Smooth muscle cell (in vitro differentiated cells): ENCODE measurements around the gene IRF3. TPM values are rescaled to one million over a fixed set of nuclear protein-coding genes. Genes with fewer than 3 reads are reported as not detected.
A peak's percentile ranks its signal among the peaks of the same experiment; 100 is the strongest.

Source experiments
- DNase-seq: peaks from one replicate; lab custom pipeline; 2025; ENCODE audit not compliant: unreplicated experiment; lab: John Stamatoyannopoulos, UW
- H2AFZ ChIP-seq: fragments of 200-600 bp; sonication (generic); 2 replicates; pipeline ENCODE4 v1.6.0; 2016; ENCODE audit warnings: antibody characterized with exemption, low read depth, mild to moderate bottlenecking
- H3F3A ChIP-seq: fragments of 200-600 bp; sonication (generic); 2 replicates; pipeline ENCODE4 v1.6.0; 2017; ENCODE audit warnings: antibody characterized with exemption, low read depth
- H3K27ac ChIP-seq: fragments of 200-600 bp; sonication (generic); 2 replicates; pipeline ENCODE4 v1.5.1; 2016; ENCODE audit warnings: low read depth, mild to moderate bottlenecking
- H3K27me3 ChIP-seq: fragments of 200-600 bp; sonication (generic); 2 replicates; pipeline ENCODE4 v1.6.1; 2016; ENCODE audit warnings: low read depth, mild to moderate bottlenecking
- H3K36me3 ChIP-seq: fragments of 200-600 bp; sonication (generic); 2 replicates; pipeline ENCODE4 v1.5.1; 2016; ENCODE audit warnings: low read depth
- H3K4me1 ChIP-seq: fragments of 200-600 bp; sonication (generic); 2 replicates; pipeline ENCODE4 v1.5.1; 2016; ENCODE audit warnings: low read depth
- H3K4me2 ChIP-seq: fragments of 200-600 bp; sonication (generic); 2 replicates; pipeline ENCODE4 v1.6.0; 2016; ENCODE audit warnings: mild to moderate bottlenecking
- H3K4me3 ChIP-seq: fragments of 200-600 bp; sonication (generic); 2 replicates; pipeline ENCODE4 v1.5.1; 2016; ENCODE audit warnings: mild to moderate bottlenecking
- H3K79me2 ChIP-seq: fragments of 200-600 bp; sonication (generic); 2 replicates; pipeline ENCODE4 v1.6.0; 2016; ENCODE audit warnings: low read depth, mild to moderate bottlenecking
- H3K9ac ChIP-seq: fragments of 200-600 bp; sonication (generic); 2 replicates; pipeline ENCODE4 v1.6.0; 2016; ENCODE audit warnings: low read depth
- H3K9me3 ChIP-seq: fragments of 200-600 bp; sonication (generic); replicated peaks from 2 replicates; pipeline ENCODE4 v1.5.1; 2016; ENCODE audit warnings: low read depth
- H4K20me1 ChIP-seq: fragments of 200-600 bp; sonication (generic); 2 replicates; pipeline ENCODE4 v1.6.0; 2016; ENCODE audit warnings: low read depth
- CTCF ChIP-seq: fragments of 200-600 bp; sonication (generic); IDR thresholded peaks from 2 replicates; pipeline ENCODE4 v1.5.1; 2017; ENCODE audit warnings: borderline replicate concordance, mild to moderate bottlenecking, antibody characterized with exemption; ENCODE audit not compliant: insufficient read depth, poor library complexity, severe bottlenecking
- WGBS: methylation state at CpG from one replicate; pipeline ENCODE4 v1.1.7; 2016; ENCODE audit warnings: low lambda C conversion rate; 5-methylcytosine and 5-hydroxymethylcytosine counted together
- microRNA-seq: library from miRNA; unstranded; fragments of <30 nt; microRNA quantifications from one replicate; pipeline ENCODE4, GENCODE V29; 2016; ENCODE audit warnings: borderline number of aligned reads
- polyA plus RNA-seq: library from polyadenylated mRNA; unstranded; fragments of >200 nt; fragmentation: Nextera tagmentation; extraction: Ambion mirVana; gene quantifications from 2 replicates; pipeline ENCODE4 v1.2.1, GENCODE V29; 2016
- small RNA-seq: library from RNA; depleted of rRNA; stranded (forward); fragments of <200 nt; gene quantifications from one replicate; pipeline ENCODE3, GENCODE V24; 2014
- total RNA-seq: library from RNA; depleted of rRNA; stranded (reverse); fragments of >200 nt; gene quantifications from 2 replicates; pipeline ENCODE4 v1.2.3, GENCODE V29; 2014

Gene IRF3
- total and polyA plus RNA-seq, 2 experiments from 2014 or later, result 35.1 to 45.9 TPM

GRCh38 chr19:49615861-49616260, 49.8 kb downstream of the IRF3 start:
- Histone ChIP-seq H3K9me3 (no peaks in the 10 kb centered on the region), H3K9ac (no peak overlapping the region), H3F3A (no peaks in the 10 kb centered on the region), H3K4me2 (no peak overlapping the region), H4K20me1 (peaks cover 43% of the 10 kb centered on the region), H2AFZ (no peak overlapping the region), H3K4me1 (no peaks in the 10 kb centered on the region), H3K27ac (no peak overlapping the region), H3K79me2 (peaks cover 26% of the 10 kb centered on the region), H3K36me3 (no peaks in the 10 kb centered on the region), H3K4me3 (no peak overlapping the region), H3K27me3 (no peaks in the 10 kb centered on the region)
- DNase-seq, result no peak
- 98% methylated on average over 23 of the region's 23 CpGs for WGBS
- TF ChIP-seq CTCF, result no peak

GRCh38 chr19:49614096-49614833, 51.4 kb downstream of the IRF3 start:
- H3F3A ChIP-seq, result no peaks in the 10 kb centered on the region
- no peak overlapping the region for H3K4me3 ChIP-seq
- no peaks in the 10 kb centered on the region for H3K27me3 ChIP-seq
- H3K9me3 ChIP-seq, result no peaks in the 10 kb centered on the region
- H3K4me2 ChIP-seq, result peak overlapping the region; percentile 51
- no peaks in the 10 kb centered on the region for H3K36me3 ChIP-seq
- H3K79me2 ChIP-seq, result peaks cover 41% of the 10 kb centered on the region
- peak overlapping the region; percentile 94 for H3K27ac ChIP-seq
- H2AFZ ChIP-seq, result no peak overlapping the region
- 44% methylated on average over 19 of the region's 19 CpGs for WGBS
- H4K20me1 ChIP-seq, result peaks cover 58% of the 10 kb centered on the region
- TF ChIP-seq CTCF, result peak; percentile 6
- no peaks in the 10 kb centered on the region for H3K4me1 ChIP-seq
- peak overlapping the region; percentile 54 for H3K9ac ChIP-seq
- DNase-seq, result no peak

GRCh38 chr19:49613374-49613773, 52.3 kb downstream of the IRF3 start:
- Histone ChIP-seq H3K9ac (peak overlapping the region; percentile 54), H2AFZ (no peak overlapping the region), H3K27ac (peak overlapping the region; percentile 94), H4K20me1 (peaks cover 66% of the 10 kb centered on the region), H3K27me3 (no peaks in the 10 kb centered on the region), H3K4me2 (peak overlapping the region; percentile 51), H3K9me3 (no peaks in the 10 kb centered on the region), H3K36me3 (no peaks in the 10 kb centered on the region), H3K4me1 (no peaks in the 10 kb centered on the region), H3K4me3 (no peak overlapping the region), H3K79me2 (peaks cover 50% of the 10 kb centered on the region), H3F3A (no peaks in the 10 kb centered on the region)
- no peak for DNase-seq
- TF ChIP-seq CTCF, result no peak
- WGBS, result 80% methylated on average over 4 of the region's 4 CpGs

Small RNAs within 50 kb of the gene (microRNA-seq; reads per million reads assigned to microRNA genes)
- gene MIR5088, result 4.7 reads per million

Small RNAs within 50 kb of the gene (small RNA-seq; reads per million reads assigned to genes)
- not detected for gene MIR5088

Other genes starting within 250 kb of the IRF3 start
- not detected in 2 replicates for gene PTH2, start 242.4 kb downstream of the IRF3 start, total RNA-seq
- not detected in 2 replicates for gene PTH2, start 242.4 kb downstream of the IRF3 start, polyA plus RNA-seq
- not detected in 2 replicates for gene GFY, start 240.5 kb downstream of the IRF3 start, total RNA-seq
- gene GFY, start 240.5 kb downstream of the IRF3 start, polyA plus RNA-seq, result not detected in 2 replicates
- 0.04 and 0.54 TPM in 2 replicates for gene SLC17A7, start 224.3 kb downstream of the IRF3 start, total RNA-seq
- 0.39 TPM in 1 of 2 replicates, not detected in the other for gene SLC17A7, start 224.3 kb downstream of the IRF3 start, polyA plus RNA-seq
- gene PIH1D1, start 214.0 kb downstream of the IRF3 start, total RNA-seq, result 54.7 and 77.1 TPM in 2 replicates
- 84.9 and 89.8 TPM in 2 replicates for gene PIH1D1, start 214.0 kb downstream of the IRF3 start, polyA plus RNA-seq
- 10.5 and 18.6 TPM in 2 replicates for gene ALDH16A1, start 212.6 kb downstream of the IRF3 start, total RNA-seq
- 24.6 and 24.7 TPM in 2 replicates for gene ALDH16A1, start 212.6 kb downstream of the IRF3 start, polyA plus RNA-seq
- 0.27 and 0.45 TPM in 2 replicates for gene FLT3LG, start 191.6 kb downstream of the IRF3 start, total RNA-seq
- 0.85 and 2.0 TPM in 2 replicates for gene FLT3LG, start 191.6 kb downstream of the IRF3 start, polyA plus RNA-seq
- 1,134 and 1,154 TPM in 2 replicates for gene RPL13A, start 178.2 kb downstream of the IRF3 start, total RNA-seq
- gene RPL13A, start 178.2 kb downstream of the IRF3 start, polyA plus RNA-seq, result 732 and 818 TPM in 2 replicates
- gene RPS11, start 169.4 kb downstream of the IRF3 start, total RNA-seq, result 3,115 and 3,456 TPM in 2 replicates
- 729 and 804 TPM in 2 replicates for gene RPS11, start 169.4 kb downstream of the IRF3 start, polyA plus RNA-seq
- gene FCGRT, start 153.2 kb downstream of the IRF3 start, total RNA-seq, result 58.1 and 66.1 TPM in 2 replicates
- gene FCGRT, start 153.2 kb downstream of the IRF3 start, polyA plus RNA-seq, result 127 and 135 TPM in 2 replicates
- 248 and 311 TPM in 2 replicates for gene RCN3, start 137.9 kb downstream of the IRF3 start, total RNA-seq
- gene RCN3, start 137.9 kb downstream of the IRF3 start, polyA plus RNA-seq, result 773 and 1,078 TPM in 2 replicates
- gene NOSIP, start 85.3 kb downstream of the IRF3 start, total RNA-seq, result 45.0 and 55.5 TPM in 2 replicates
- 95.7 and 134 TPM in 2 replicates for gene NOSIP, start 85.3 kb downstream of the IRF3 start, polyA plus RNA-seq
- 13.5 TPM in 1 of 2 replicates, not detected in the other for gene PRRG2, start 84.5 kb downstream of the IRF3 start, total RNA-seq
- gene PRRG2, start 84.5 kb downstream of the IRF3 start, polyA plus RNA-seq, result 0.24 and 1.0 TPM in 2 replicates
- gene PRR12, start 74.7 kb downstream of the IRF3 start, total RNA-seq, result 2.9 and 4.5 TPM in 2 replicates
- 1.7 and 3.2 TPM in 2 replicates for gene PRR12, start 74.7 kb downstream of the IRF3 start, polyA plus RNA-seq
- 82.3 and 86.5 TPM in 2 replicates for gene RRAS, start 25.7 kb downstream of the IRF3 start, total RNA-seq
- 224 and 248 TPM in 2 replicates for gene RRAS, start 25.7 kb downstream of the IRF3 start, polyA plus RNA-seq
- gene SCAF1, start 23.6 kb downstream of the IRF3 start, total RNA-seq, result 7.9 and 10.2 TPM in 2 replicates
- gene SCAF1, start 23.6 kb downstream of the IRF3 start, polyA plus RNA-seq, result 12.1 and 15.9 TPM in 2 replicates
- 3.2 and 10.8 TPM in 2 replicates for gene BCL2L12, start 76 bp upstream of the IRF3 start, total RNA-seq
- 34.0 and 44.1 TPM in 2 replicates for gene BCL2L12, start 76 bp upstream of the IRF3 start, polyA plus RNA-seq
- gene PRMT1, start 11.4 kb upstream of the IRF3 start, total RNA-seq, result 147 and 174 TPM in 2 replicates
- gene PRMT1, start 11.4 kb upstream of the IRF3 start, polyA plus RNA-seq, result 170 and 175 TPM in 2 replicates
- 1.6 and 3.6 TPM in 2 replicates for gene ADM5, start 23.7 kb upstream of the IRF3 start, total RNA-seq
- gene ADM5, start 23.7 kb upstream of the IRF3 start, polyA plus RNA-seq, result 1.7 and 3.1 TPM in 2 replicates
- 7.6 and 19.7 TPM in 2 replicates for gene CPT1C, start 25.3 kb upstream of the IRF3 start, total RNA-seq
- gene CPT1C, start 25.3 kb upstream of the IRF3 start, polyA plus RNA-seq, result 20.0 and 21.0 TPM in 2 replicates
- not detected in 2 replicates for gene TSKS, start 97.4 kb upstream of the IRF3 start, total RNA-seq
- not detected in 2 replicates for gene TSKS, start 97.4 kb upstream of the IRF3 start, polyA plus RNA-seq
- 55.8 and 57.7 TPM in 2 replicates for gene AP2A1, start 101.1 kb upstream of the IRF3 start, total RNA-seq
- 57.8 and 65.2 TPM in 2 replicates for gene AP2A1, start 101.1 kb upstream of the IRF3 start, polyA plus RNA-seq
- gene FUZ, start 147.4 kb upstream of the IRF3 start, total RNA-seq, result 6.9 and 16.2 TPM in 2 replicates
- 18.3 and 19.8 TPM in 2 replicates for gene FUZ, start 147.4 kb upstream of the IRF3 start, polyA plus RNA-seq
- gene MED25, start 152.4 kb upstream of the IRF3 start, total RNA-seq, result 16.9 and 20.4 TPM in 2 replicates
- gene MED25, start 152.4 kb upstream of the IRF3 start, polyA plus RNA-seq, result 34.1 and 36.4 TPM in 2 replicates
- 49.0 and 81.0 TPM in 2 replicates for gene PTOV1, start 185.3 kb upstream of the IRF3 start, total RNA-seq
- 256 and 266 TPM in 2 replicates for gene PTOV1, start 185.3 kb upstream of the IRF3 start, polyA plus RNA-seq
- gene PNKP, start 201.7 kb upstream of the IRF3 start, total RNA-seq, result 15.3 and 19.4 TPM in 2 replicates
- 42.4 and 53.6 TPM in 2 replicates for gene PNKP, start 201.7 kb upstream of the IRF3 start, polyA plus RNA-seq
- 10.4 and 15.8 TPM in 2 replicates for gene AKT1S1, start 211.5 kb upstream of the IRF3 start, total RNA-seq
- 60.2 and 72.2 TPM in 2 replicates for gene AKT1S1, start 211.5 kb upstream of the IRF3 start, polyA plus RNA-seq
- 7.1 and 9.2 TPM in 2 replicates for gene TBC1D17, start 211.8 kb upstream of the IRF3 start, total RNA-seq
- gene TBC1D17, start 211.8 kb upstream of the IRF3 start, polyA plus RNA-seq, result 41.8 and 45.7 TPM in 2 replicates
- gene IL4I1, start 231.0 kb upstream of the IRF3 start, total RNA-seq, result 0.13 TPM in 1 of 2 replicates, not detected in the other
- 0.54 and 1.3 TPM in 2 replicates for gene IL4I1, start 231.0 kb upstream of the IRF3 start, polyA plus RNA-seq